DND-41 (cell line): ENCODE measurements around the gene CKS1B.

Source experiments
- ATAC-seq: fragments of 200-7000 bp; cut with Tn5 transposase; 3 replicates; pipeline ENCODE4 v1.9.1; 2021; ENCODE audit warnings: low read depth; ENCODE audit not compliant: insufficient read depth
- DNase-seq: peaks from one replicate; pipeline ENCODE4 v3.0.0-alpha.2; 2020
- H2AFZ ChIP-seq: 2 replicates; pipeline ENCODE4 v1.6.0; 2012; ENCODE audit warnings: low read depth, low read length
- H3K27ac ChIP-seq: 2 replicates; pipeline ENCODE4 v1.5.1; 2012; ENCODE audit warnings: low read length, inconsistent platforms
- H3K27me3 ChIP-seq: fragments of 200-600 bp; sonication (generic); 2 replicates; pipeline ENCODE4 v1.6.0; 2012; ENCODE audit warnings: low read length, mild to moderate bottlenecking, inconsistent platforms; ENCODE audit not compliant: insufficient read depth, poor library complexity
- H3K36me3 ChIP-seq: 2 replicates; pipeline ENCODE4 v1.5.1; 2012; ENCODE audit warnings: low read length, inconsistent platforms; ENCODE audit not compliant: insufficient read depth
- H3K4me1 ChIP-seq: 2 replicates; pipeline ENCODE4 v1.5.1; 2012; ENCODE audit warnings: mild to moderate bottlenecking, low read length; ENCODE audit not compliant: insufficient read depth
- H3K4me2 ChIP-seq: 2 replicates; pipeline ENCODE4 v1.6.0; 2012; ENCODE audit warnings: mild to moderate bottlenecking, moderate library complexity, low read length, inconsistent platforms; ENCODE audit not compliant: insufficient read depth
- H3K4me3 ChIP-seq, 2 experiments: fragments of 200-600 bp in 1 of 2; shearing (Covaris generic) in 1 of 2; 2 replicates each; pipeline ENCODE4 v1.5.1; 2012 to 2016; ENCODE audit warnings: inconsistent platforms in 2 of 2, low read length in 2 of 2, mild to moderate bottlenecking in 2 of 2, low read depth in 1 of 2, moderate library complexity in 1 of 2
- H3K79me2 ChIP-seq: 2 replicates; pipeline ENCODE4 v1.6.0; 2012; ENCODE audit warnings: low read length, inconsistent platforms; ENCODE audit not compliant: insufficient read depth
- H3K9ac ChIP-seq: 2 replicates; pipeline ENCODE4 v1.6.0; 2012; ENCODE audit warnings: low read depth, mild to moderate bottlenecking, inconsistent platforms, low read length, moderate library complexity
- H3K9me3 ChIP-seq: 2 replicates; pipeline ENCODE4 v1.5.1; 2012; ENCODE audit warnings: low read length, moderate library complexity, mild to moderate bottlenecking, inconsistent platforms; ENCODE audit not compliant: insufficient read depth, severe bottlenecking
- H4K20me1 ChIP-seq: 2 replicates; pipeline ENCODE4 v1.6.0; 2012; ENCODE audit warnings: low read length; ENCODE audit not compliant: insufficient read depth
- EZH2 ChIP-seq: IDR thresholded peaks from 3 replicates; pipeline ENCODE4 v1.6.1; 2012; ENCODE audit warnings: borderline replicate concordance, low read depth, mild to moderate bottlenecking, moderate library complexity, low read length, inconsistent platforms; ENCODE audit not compliant: severe bottlenecking
- TF ChIP-seq, protein P1 (sequence below): IDR thresholded peaks from 2 replicates; pipeline ENCODE4 v1.5.1; 2012; ENCODE audit warnings: borderline replicate concordance, low read length, moderate library complexity, mild to moderate bottlenecking; ENCODE audit not compliant: poor library complexity, severe bottlenecking; ENCODE audit errors: extremely low read depth

The CKS1B gene

DNA sequence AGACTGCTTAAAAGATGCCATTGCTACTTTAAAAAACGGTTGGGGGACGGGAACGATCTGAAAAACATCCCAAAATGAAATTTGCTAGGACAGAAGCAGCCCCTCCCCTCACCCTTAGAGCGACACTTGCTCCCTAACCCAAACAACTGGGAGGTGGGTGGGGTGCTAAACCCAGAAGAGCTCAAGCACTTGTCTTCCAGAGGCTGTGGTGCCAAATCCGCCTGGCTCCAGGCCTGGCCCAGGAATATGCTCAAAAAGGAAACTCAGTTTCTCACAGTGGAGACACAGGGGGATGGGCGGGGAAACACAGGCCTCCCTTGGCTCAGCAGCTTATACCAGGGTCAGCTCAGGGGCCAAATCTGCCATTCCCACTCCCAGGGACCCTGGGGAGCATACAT, 17.9 kb upstream of the CKS1B start:
- H2AFZ ChIP-seq, result peak overlapping the region; percentile 82
- no peak for ATAC-seq

DNA sequence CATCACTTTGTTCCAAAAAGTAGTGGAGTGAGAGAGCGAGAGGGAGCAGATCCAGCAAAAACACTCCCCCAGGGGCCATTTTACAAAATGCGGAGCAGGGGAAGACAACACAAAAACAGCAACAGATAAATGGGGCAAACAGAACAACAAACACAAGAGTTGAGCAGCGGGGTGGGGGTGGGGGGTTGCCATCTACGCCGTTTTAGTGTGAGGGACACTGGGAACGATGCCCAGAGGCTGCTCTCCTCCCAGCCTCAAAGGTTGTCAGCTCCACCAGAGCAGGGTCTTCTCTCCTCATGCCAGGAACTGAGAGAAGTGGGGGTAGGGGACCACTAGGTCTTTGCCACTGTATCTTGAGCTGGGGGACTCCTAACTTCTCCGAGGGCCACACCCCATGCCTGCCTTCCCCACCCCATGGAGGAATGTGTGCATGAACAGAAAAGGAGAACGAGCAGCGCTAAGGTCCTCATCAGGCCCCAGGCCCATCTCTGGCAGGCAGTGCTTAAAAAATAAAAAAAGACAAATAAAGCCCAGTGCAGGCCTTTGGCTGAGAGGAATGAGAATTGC, 17.3 kb upstream of the CKS1B start:
- Histone ChIP-seq H2AFZ (no peak overlapping the region), H3K4me2 (no peak overlapping the region)

More for the DNA sequence above, 17.9 kb upstream of the CKS1B start:
- Histone ChIP-seq H3K27ac (peak overlapping the region; percentile 88), H3K9ac (peak overlapping the region; percentile 64), H3K4me3 (peak overlapping the region; percentile 52 to 82; a peak in 3 of 4 replicates), H3K4me1 (peaks cover 70% of the 10 kb centered on the region), H4K20me1 (peaks cover 25% of the 10 kb centered on the region), H3K27me3 (no peaks in the 10 kb centered on the region), H3K9me3 (no peaks in the 10 kb centered on the region), H3K79me2 (peaks cover 46% of the 10 kb centered on the region), H3K36me3 (peaks cover 15% of the 10 kb centered on the region), H3K4me2 (peak overlapping the region; percentile 88)
- TF ChIP-seq, protein P1, sequence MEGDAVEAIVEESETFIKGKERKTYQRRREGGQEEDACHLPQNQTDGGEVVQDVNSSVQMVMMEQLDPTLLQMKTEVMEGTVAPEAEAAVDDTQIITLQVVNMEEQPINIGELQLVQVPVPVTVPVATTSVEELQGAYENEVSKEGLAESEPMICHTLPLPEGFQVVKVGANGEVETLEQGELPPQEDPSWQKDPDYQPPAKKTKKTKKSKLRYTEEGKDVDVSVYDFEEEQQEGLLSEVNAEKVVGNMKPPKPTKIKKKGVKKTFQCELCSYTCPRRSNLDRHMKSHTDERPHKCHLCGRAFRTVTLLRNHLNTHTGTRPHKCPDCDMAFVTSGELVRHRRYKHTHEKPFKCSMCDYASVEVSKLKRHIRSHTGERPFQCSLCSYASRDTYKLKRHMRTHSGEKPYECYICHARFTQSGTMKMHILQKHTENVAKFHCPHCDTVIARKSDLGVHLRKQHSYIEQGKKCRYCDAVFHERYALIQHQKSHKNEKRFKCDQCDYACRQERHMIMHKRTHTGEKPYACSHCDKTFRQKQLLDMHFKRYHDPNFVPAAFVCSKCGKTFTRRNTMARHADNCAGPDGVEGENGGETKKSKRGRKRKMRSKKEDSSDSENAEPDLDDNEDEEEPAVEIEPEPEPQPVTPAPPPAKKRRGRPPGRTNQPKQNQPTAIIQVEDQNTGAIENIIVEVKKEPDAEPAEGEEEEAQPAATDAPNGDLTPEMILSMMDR, result no peak
- TF ChIP-seq EZH2, result no peak
- DNase-seq, result no peak

DNA sequence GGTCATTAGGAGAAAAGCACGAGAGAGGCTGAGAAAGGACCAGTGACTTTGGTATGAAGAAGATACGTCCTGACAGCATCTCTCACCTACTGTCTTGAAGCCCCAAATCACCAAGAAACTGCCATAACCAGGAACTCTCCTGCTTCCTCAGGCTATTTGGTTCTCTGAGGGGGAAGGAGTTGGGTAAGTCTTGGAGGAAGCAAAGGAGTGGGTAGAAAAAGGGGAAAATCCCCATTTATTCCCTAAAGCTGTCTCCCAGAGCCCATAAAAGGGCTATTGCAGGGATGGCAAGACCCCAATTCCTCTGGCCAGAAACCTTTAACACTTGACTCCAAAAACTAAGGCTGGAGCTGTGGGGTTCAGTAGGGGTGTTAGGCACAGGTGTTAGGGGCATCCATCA, 16.4 kb upstream of the CKS1B start:
- ATAC-seq, result no peak

More for the DNA sequence above, 17.3 kb upstream of the CKS1B start:
- no peaks in the 10 kb centered on the region for H3K9me3 ChIP-seq
- TF ChIP-seq, protein P1, result no peak
- no peak for TF ChIP-seq EZH2
- peaks cover 15% of the 10 kb centered on the region for H3K36me3 ChIP-seq
- H3K27ac ChIP-seq, result no peak overlapping the region; the same call in 1 of the 2 replicates
- no peaks in the 10 kb centered on the region for H3K27me3 ChIP-seq
- H4K20me1 ChIP-seq, result peaks cover 25% of the 10 kb centered on the region
- H3K4me1 ChIP-seq, result peaks cover 71% of the 10 kb centered on the region
- H3K9ac ChIP-seq, result no peak overlapping the region
- ATAC-seq (no peak), DNase-seq (no peak)
- H3K4me3 ChIP-seq, result no peak overlapping the region
- H3K79me2 ChIP-seq, result peaks cover 50% of the 10 kb centered on the region

More for the DNA sequence above, 16.4 kb upstream of the CKS1B start:
- Histone ChIP-seq H3K27ac (no peak overlapping the region), H3K4me2 (no peak overlapping the region), H2AFZ (no peak overlapping the region), H4K20me1 (peaks cover 25% of the 10 kb centered on the region), H3K9ac (no peak overlapping the region), H3K79me2 (peaks cover 54% of the 10 kb centered on the region), H3K9me3 (no peaks in the 10 kb centered on the region), H3K36me3 (peaks cover 19% of the 10 kb centered on the region), H3K4me3 (no peak overlapping the region), H3K4me1 (peaks cover 75% of the 10 kb centered on the region), H3K27me3 (no peaks in the 10 kb centered on the region)
- TF ChIP-seq, protein P1, result no peak
- TF ChIP-seq EZH2, result no peak
- DNase-seq, result no peak
